Stimulated activated CD4-positive, alpha-beta T cell treated with anti-CD3 and anti-CD28 coated beads, Interleukin-2, amount 100 ng/mL, for 24 hours (primary cell): ENCODE data around the gene C16orf54.
A peak's percentile ranks its signal among the peaks of the same experiment; 100 is the strongest.
"Not testable (repeated sequence)": the region's sequence is repeated elsewhere in the genome, so short reads cannot be mapped to it uniquely, and the experiment has no call there.

Experiments
- DNase-seq, 2 donors: peaks; one replicate each; pipeline ENCODE4 v3.0.0-alpha.2; 2020

The C16orf54 gene, protein sequence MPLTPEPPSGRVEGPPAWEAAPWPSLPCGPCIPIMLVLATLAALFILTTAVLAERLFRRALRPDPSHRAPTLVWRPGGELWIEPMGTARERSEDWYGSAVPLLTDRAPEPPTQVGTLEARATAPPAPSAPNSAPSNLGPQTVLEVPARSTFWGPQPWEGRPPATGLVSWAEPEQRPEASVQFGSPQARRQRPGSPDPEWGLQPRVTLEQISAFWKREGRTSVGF

DNA sequence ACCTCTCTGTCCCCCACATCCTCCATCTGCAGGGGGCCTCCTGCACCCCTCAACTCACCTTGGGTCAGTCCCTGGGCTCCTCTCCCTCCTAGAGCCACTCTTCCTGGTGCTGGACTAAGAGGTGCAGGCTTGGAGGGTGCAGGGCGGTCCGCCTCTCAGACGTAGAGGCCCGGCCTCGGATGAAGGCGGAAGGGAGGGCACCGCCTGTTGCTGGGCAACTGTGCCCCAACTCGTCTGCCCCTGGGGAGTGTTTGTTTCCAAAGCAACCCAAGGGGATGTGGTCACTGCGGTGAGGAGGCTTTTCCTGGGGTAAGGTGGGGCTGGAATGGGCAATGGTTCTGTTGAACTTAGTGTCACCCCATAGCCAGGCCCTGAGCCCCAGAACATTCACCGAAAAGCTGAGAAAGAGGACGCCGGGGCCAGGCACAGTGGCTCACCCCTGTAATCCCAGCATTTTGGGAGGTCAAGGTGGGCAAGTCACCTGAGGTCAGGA, at the start of gene C16orf54:
Gene C16orf54 (minus strand): TSS at position 138 of the 493 bp plus-strand sequence. CDS start 1,039 bp downstream, outside the sequence.
- peak; percentile 83 to 84 for DNase-seq

- DNase-seq = no peak
Observed at GRCh38 chr16:29794231-29794710, 48.5 kb upstream of the C16orf54 start.

DNA sequence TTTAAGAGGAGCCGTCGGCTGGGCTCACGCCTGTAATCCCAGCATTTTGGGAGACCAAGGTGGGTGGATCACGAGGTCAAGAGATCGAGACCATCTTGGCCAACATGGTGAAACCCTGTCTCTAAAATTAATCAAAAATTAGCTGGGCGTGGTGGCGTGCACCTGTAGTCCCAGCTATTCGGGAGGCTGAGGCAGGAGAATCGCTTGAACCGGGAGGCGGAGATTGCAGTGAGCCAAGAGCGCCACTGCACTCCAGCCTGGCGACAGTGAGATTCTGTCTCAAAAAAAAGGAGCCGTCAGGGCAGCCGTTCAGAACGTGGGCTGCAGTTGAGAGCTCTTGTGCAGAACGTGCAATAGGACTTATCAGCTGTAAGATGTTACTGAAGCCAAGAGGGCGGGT, 47.4 kb upstream of the C16orf54 start:
- DNase-seq = not testable (repeated sequence)

DNA sequence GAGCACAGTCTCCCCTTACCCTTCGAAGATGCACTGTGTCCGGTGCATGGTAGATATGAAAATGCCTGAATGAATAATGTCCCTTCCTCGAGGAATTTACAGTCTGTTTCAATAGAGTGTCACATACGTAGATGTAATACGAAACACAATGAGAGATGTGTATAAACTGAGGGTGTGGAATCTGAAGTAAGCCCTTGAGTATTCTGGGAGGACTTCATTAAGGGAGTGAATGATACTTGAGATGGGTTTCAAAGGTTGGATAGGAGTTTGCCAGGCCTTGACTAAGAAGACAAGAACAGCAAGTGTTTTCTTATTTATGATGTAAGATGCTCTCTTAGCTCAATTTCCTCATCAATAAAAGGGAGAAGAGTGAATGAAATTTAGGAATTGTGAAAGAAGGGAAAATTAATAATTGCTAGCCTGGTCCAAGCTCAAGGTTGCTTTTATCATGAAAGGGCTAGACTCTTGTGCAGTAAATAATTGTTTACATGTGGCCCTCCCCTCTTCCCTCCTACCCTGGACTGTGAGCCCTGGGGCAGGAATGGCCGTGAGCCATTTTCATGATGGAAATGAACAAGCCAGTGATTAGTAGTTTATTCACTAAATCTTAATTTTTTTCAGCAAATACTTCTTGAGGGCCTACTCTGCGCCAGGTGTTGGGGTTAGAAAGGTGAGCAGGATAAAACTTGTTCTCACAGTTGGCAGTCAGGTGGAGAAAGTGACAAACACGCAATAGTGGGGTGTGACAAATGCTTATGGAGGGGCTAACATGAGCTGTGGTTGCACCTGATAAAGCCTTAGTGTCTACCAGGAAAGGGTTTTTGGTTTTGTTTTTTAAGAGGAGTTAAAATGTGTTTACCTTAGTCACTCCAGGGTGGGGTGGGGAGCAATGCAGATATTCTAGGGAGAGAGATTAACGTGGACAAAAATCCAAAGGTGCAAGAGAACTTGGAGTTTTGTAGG, 46.3 kb upstream of the C16orf54 start:
- DNase-seq = no peak

DNA sequence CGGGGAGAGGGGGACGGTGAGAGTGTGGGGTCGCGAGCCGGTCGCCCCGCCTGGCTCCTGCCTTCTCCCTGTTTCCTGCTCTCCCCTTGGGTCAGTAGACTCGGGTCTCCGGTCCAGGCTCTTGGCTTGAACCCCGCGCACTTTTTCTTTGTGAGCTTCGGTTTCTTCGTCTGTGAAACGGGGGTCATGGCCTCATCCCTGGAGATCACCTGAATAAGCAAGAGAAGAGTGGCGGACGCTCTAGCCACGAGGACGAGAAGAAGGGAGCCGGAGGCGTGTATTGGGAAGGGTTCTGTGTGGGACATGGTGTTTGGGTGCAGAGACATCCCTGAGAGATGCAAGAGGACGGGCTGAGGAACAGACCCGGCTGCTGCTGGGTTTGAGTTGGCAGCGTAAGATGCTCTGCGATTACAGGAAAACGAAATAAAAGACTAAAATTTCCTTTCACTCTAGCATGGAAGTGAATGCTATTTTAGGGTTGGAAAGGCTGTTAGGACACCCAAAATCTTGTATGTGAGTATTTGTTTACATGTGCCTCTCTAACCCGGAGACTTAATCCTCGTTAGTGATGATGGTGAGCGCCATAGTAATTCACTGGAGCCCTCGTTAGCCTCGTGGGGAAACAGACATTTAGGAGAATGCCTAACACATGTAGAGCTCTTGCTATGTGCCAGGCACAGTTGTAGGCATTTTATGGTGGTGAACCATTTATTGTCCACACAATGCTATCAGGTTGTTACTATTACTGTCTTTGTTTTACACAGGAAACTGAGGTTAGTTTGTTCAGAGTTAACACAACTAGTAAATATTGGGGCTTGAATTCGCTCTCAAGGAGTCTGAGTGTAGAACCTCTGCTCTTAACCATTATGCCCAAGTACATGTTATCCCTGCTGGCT, 45.4 kb upstream of the C16orf54 start:
- no peak for DNase-seq

- DNase-seq = peak; percentile 100
Observed at GRCh38 chr16:29790183-29790948, 44.6 kb upstream of the C16orf54 start, which contains the start of gene KIF22. TSS of gene KIF22 (plus strand) at chr16:29790751. CDS start at chr16:29790760, 9 bp downstream.

DNA sequence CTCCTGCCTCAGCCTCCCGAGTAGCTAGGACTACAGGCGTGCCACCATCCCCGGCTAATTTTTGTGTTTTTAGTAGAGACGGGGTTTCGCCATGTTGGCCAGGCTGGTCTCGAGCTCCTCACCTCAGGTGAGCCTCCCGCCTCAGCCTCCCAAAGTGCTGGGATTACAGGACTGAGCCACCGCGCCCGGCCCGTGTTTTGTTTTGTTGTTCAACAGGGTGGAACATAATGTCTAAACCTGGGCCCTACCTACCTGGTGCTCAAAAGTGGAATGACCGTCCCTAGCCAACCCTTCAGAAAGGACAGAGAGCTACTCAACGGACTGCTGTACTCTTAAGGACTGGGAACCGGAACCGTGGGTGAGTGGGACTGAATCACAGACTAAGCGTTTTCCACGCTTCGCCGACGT, 44.0 kb upstream of the C16orf54 start:
- no peak for DNase-seq

DNA sequence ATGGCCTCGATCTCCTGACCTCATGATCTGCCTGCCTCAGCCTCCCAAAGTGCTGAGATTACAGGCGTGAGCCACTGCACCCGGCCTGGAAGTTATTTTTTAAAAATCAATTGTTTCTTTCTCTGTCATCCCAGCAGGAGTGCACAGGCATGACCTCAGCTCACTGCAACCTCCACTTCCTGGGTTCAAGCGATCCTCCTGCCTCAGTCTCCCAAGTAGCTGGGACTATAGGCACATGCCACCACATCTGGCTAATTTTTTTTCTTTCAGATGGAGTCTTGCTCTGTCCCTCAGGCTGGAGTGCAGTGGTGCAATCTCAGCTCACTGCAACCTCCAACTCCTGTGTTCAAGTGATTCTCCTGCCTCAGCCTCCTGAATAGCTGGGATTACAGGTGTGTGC, 41.4 kb upstream of the C16orf54 start:
- DNase-seq = not testable (repeated sequence)

- peak; percentile 79 to 84 for DNase-seq
Observed at GRCh38 chr16:29784901-29785500, 39.2 kb upstream of the C16orf54 start.

DNA sequence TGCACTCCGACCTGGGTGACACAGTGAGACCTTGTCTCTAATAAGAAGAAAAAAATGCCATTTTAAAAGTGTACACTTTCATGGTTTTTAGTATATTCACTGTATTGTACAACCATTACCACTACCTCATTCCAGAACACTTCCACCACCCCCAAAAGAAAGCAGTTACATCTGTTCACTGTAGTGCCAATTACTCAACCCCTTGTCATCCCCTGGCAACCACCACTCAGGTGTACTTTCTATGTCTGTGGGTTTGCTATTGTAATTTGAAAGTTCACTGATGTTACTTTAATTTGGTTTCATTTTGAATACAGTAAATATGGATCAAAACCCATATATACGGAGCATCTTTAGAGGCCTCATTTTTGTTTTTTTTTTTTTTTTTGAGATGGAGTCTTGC, 38.4 kb upstream of the C16orf54 start:
- peak; percentile 26 to 43 for DNase-seq

- not testable (repeated sequence) for DNase-seq
Observed at GRCh38 chr16:29783094-29783953, 37.5 kb upstream of the C16orf54 start.

DNA sequence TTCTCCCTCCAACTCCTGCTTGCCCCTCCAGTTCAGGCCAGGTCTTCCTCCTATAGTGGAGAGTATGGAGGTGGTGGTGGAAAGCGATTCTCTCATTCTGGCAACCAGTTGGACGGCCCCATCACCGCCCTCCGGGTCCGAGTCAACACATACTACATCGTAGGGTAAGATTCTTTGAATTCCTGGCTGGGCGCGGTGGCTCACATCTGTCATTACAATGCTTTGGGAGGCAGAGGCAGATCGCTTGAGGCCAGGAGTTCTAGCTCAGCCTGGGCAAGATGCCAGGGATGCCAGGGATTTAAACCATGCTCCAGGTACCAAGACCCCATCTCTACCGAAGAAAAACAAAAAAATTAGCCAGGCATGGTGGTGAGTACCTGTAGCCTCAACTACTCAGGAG, 33.7 kb upstream of the C16orf54 start:
- DNase-seq = no peak

GRCh38 chr16:29777576-29778350, 32.0 kb upstream of the C16orf54 start, which contains the start of gene ZG16:
TSS of gene ZG16 (plus strand) at chr16:29778256. CDS start at chr16:29779267, 1,011 bp downstream.
- no peak for DNase-seq

DNA sequence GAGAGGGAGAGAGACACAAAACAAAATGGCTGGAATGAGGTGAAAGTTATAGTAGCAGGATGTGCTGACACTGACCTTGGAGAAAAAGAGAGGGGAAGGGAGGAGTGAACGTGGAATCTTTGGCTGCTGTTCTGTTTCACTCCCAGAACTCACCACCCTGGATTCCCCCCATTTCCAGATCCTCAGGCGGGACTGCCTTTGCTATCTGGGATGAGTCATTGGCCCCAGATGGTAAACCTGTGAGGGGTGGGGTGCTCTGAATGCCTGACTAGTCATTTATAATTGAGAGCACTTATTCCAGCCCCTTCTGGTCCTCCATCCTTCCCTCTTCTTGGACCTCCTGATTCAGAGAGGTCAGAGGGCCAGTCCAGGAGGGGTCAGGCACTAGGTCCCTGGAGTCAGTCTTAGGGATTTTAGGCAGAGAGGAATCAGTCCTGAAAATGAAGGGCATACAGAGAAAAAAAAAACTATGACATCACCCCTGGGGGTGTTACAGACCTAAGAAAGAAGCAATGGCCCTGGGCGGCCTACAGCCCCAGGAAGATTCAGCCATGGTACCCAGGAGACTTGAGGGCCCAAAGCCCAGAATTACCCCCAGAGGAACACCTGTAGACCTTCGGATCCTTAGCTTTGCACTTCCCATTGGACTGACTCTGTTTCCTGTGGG, 30.1 kb upstream of the C16orf54 start:
- no peak for DNase-seq

DNA sequence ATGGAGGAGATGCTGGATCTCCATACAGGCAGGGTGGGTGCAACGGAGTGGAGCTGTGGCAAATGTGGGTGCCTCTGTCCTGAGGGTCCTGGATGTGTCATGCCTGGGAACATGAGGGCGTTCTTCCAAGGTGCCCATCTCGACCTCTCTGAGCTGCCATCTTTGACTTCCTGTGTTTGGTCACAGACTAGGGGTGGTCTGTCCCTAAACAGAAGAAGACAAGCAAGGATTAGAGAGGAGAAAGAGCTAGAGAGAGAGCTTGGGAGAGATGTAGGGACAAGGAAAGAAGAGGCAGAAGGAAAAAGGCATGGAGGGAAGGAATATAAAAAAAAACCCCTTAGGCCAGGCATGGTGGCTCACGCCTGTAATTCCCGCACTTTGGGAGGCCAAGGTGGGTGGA, 28.9 kb upstream of the C16orf54 start:
- DNase-seq = no peak

DNA sequence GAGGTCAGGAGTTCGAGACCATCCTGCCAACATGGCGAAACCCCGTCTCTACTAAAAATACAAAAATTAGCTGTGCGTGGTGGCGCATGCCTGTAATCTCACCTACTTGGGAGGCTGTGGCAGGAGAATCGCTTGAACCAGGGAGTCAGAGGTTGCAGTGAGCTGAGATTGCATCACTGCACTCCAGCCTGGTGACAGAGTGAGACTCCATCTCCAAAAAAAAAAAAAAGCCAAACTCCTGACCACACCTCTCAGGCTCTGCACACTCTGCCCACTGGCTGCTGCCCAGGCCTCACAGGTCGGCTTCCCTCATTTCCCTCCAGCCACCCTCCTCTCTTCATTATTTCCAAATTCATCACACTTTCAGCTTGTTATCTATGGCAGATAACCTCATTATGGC, 26.5 kb upstream of the C16orf54 start:
- DNase-seq = not testable (repeated sequence)

DNA sequence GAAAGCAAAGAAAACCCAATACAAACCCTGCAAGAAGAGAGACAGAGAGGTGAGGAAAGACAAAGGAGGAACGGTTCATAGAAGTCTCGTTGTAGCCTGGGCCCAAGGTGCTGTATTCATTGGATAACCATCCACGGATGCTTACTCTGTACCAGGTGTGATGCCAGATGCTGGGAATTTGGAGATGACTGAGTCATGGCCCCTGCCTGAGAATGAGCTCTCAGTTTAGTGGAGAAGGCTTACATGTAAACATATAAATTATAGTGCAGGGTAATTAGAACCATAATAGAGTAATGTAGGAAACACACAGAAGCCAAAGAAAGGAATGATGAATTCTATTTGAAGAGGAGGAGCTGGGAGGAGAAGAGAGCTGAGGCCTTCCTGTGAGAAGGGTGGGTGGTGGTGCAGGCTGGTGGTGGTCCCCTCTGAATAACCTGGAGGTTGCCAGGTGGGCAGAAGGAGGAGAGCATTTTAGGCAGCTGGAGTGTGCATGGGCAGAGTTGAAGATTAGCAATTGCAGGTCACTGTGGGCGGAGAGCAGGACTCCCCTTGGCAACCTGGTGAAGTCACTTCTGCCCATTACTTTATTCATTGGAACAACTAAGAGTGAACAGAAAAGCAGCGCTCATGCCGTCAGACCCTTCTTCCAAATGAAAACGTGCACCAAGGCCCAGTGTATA, 24.6 kb upstream of the C16orf54 start:
- no peak for DNase-seq

DNA sequence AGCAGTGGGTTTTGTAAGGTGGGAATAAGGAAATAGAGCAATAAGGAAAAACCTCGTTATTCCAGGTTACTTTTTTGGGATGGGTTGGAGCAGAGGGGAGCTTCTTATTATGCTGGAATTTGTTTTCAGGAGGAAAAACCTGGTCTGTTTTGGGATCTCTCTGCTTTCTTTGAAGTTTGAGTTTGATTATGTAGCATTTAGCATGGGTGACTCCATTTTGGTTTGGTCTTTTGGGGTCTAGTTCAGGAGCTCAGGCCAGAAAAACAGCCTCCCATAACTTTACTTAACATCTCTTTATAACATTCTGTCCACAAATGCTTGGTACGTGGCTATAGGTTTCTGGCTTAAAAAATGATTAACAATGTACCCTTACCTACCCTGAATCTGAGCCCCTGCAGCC, 23.7 kb upstream of the C16orf54 start:
- no peak for DNase-seq
